ENCODE results near the gene YAF2. TPM values are rescaled to one million over a fixed set of nuclear protein-coding genes. Genes with fewer than 3 reads are reported as not detected.
"Not testable (repeated sequence)": the region's sequence is repeated elsewhere in the genome, so short reads cannot be mapped to it uniquely, and the experiment has no call there.

The YAF2 gene
- polyA plus RNA-seq, 1 donor, result 28.3 TPM

- not testable (repeated sequence) for DNase-seq
Measured at GRCh38 chr12:42252645-42253044, 14.6 kb upstream of the YAF2 start.

- DNase-seq, result not testable (repeated sequence)
Measured at GRCh38 chr12:42249033-42249432, 11.0 kb upstream of the YAF2 start.

DNA sequence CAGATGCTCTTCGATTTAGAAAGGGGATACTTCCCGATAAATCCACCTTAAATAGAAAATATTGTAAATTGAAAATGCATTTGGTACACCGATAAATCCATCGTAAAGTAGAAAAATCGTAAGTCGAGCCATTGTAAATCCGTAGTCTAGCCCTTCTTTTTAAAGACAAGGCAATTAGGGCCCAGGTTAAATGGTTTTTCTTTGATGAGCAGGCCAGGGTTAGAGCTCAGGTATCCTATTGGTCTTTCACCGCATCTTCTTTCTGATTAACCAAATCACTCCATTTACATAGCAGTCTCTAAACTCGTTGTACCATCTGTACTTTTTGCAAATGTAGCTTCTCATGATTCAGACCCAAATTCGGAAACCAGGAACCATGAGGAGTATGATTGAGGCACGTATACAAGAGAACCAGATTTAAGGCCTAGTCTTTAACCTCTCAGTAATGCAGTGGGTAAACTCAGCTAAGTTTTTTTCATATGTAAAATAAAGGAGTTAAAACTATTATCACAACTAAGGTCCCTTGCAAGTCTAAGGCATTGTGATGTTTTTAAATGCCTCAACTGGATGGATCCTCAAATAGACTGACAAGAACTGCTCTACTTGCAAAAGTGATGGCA, 2.2 kb upstream of the YAF2 start:
- no peak for DNase-seq

GRCh38 chr12:42237853-42238239, 202 bp downstream of the YAF2 start:
- DNase-seq, result no peak

- peak; percentile 78 for DNase-seq
Measured at GRCh38 chr12:42237052-42237852, 796 bp downstream of the YAF2 start.

DNA sequence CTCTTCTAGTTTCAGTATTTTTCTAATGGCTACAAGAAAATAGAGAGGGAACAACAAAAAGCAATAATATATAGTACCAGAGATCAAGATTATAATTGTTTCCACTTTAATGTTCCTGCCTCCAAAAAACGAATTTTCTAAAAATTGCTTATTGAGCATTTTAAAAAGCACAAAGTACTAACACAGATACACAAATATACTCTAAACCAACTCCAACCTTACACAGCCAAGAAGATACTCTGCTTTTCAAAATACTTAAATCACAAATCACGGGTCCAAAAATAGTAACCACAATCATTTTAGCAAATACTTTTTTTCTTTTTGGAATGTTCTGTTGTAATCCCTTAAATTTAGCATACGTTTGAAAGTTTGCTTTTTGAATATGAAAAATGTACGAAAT, 2.0 kb downstream of the YAF2 start:
- no peak for DNase-seq

GRCh38 chr12:42235426-42235825, 2.6 kb downstream of the YAF2 start:
- no peak for DNase-seq

GRCh38 chr12:42234970-42235369, 3.1 kb downstream of the YAF2 start:
- no peak for DNase-seq

GRCh38 chr12:42227525-42227924, 10.5 kb downstream of the YAF2 start:
- DNase-seq, result not testable (repeated sequence)

GRCh38 chr12:42224501-42224900, 13.5 kb downstream of the YAF2 start:
- DNase-seq, result not testable (repeated sequence)

GRCh38 chr12:42222724-42223123, 15.3 kb downstream of the YAF2 start:
- no peak for DNase-seq

DNA sequence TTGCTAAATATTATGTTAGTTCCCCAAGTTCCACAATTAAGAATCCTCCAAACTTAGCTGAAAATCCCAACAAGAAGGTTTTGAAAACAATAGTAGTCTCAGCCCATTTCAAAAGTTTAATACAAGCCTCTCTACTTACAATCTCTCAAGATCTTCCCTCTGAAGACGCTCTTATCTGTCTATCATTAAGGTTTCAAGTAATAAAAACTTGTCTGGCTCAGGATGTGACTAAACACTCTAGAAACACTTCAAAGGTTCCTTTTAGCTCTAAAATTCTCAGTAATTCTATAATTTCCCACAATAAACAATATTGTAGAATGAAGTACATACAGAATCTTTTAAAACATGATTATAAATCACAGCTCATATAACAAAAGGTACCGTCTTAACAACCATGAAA, 16.3 kb downstream of the YAF2 start:
- DNase-seq, result no peak

DNA sequence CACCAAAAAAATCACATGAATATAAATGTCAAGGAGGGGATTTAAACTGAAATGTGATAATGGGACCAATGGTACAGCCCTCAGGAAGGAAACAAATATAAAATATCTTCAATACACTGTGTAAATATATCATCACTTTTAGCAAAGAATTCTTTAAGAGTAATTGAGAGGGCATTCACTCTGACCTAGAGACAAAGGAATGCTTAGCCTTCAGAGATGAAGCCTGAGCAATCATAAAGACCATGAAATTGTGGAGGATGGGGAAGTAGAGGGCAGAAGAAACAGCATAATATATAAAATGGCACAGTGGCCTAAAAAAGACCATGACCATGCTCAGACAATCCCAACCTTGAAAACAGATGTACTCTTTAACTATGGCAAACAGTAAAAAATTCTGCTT, 20.4 kb downstream of the YAF2 start:
- DNase-seq, result no peak

- DNase-seq, result no peak
Measured at GRCh38 chr12:42216737-42217136, 21.3 kb downstream of the YAF2 start.

DNA sequence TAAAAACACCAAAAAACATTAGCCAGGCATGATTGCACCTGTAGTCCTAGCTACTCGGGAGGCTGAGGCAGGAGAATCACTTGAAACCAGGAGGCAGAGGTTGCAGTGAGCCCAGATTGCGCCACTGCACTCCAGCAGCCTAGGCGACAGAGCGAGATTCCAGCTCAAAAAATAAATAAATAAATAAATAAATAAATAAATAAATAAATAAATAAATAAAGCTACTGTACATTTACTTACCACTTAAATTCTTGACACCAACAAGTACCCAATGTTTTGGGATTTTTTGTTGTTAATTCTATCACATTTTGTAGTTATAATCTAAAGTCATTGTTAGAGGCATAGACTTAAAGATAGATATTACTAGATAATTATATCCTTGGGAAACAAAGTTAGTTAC, 22.3 kb downstream of the YAF2 start:
- not testable (repeated sequence) for DNase-seq

DNA sequence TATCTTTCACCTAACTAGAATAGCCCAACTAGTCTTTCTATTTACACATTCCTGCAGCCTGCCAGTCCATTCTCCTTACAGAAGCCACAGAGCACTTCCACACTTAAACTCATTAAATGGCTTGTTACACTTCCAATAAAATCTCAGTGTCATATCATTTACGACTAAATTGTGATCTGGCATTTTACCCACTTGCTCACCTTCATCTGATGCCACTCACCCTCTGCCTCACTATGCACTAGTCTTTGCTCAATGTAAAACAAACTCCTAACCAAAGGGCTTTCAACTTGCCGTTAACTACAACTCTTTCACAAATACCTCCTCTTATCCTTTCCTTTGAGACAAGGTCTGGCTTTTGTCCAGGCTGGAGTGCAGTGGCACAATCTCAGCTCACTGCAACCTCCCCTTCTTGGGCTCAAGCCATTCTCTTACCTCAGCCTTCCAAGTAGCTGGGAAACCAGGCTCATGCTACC, 24.1 kb downstream of the YAF2 start:
- no peak for DNase-seq

GRCh38 chr12:42213023-42213422, 25.0 kb downstream of the YAF2 start:
- no peak for DNase-seq

DNA sequence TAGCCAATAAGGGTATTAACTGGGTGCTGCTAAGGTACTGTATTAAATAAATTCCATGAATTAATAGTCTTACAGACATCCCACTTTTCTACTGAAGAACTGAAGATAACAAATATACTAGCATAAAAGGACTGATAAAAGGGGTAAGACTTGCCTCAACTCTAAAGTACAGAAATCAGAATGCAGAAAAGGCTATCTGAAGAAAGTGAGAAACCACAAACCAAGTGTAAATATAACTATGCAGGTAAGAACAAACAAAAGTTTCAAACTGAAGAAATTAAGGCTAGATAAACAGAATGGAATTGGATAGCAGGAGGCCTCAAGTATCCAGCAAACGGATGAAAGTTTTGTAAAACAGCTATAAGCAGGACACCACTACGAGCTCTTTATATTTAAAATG, 29.5 kb downstream of the YAF2 start:
- DNase-seq, result no peak

DNA sequence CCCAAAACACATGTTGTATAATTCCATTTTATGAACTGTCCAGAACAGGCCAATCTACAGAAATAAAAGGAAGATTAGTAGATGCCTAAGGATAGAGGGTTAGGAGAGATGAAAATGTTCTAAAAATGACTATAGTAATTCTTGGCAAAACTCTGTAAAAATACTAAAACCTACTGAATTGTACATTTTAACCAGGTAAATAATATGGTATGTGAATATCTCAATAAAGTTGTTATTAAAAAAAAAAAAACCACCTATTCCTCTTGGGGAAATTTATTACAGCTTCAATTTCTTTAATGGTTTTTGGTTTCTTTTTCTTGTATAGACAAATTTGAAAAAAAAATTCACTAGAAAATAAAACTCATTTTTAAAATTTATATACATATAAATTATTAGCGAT, 33.2 kb downstream of the YAF2 start:
- DNase-seq, result no peak

DNA sequence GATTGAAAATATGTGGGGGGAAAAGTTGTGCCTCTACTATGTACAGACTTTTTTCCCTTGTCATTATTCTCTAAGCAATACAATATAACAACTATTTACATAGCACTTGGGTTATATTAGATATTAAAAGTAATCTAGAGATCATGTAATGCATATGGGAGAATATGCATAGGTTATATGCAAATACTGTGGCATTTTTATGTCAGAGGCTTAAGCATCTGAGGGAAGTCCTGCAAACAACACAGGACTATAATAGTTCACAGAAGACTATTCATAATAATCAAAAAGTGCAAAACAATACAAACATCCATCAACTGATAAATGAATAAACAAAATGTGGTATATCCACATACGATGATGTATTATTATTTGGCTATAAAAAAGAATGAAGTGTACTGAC, 33.7 kb downstream of the YAF2 start:
- DNase-seq, result no peak

GRCh38 chr12:42201063-42201462, 37.0 kb downstream of the YAF2 start:
- DNase-seq, result no peak

GRCh38 chr12:42199007-42199406, 39.0 kb downstream of the YAF2 start:
- no peak for DNase-seq

DNA sequence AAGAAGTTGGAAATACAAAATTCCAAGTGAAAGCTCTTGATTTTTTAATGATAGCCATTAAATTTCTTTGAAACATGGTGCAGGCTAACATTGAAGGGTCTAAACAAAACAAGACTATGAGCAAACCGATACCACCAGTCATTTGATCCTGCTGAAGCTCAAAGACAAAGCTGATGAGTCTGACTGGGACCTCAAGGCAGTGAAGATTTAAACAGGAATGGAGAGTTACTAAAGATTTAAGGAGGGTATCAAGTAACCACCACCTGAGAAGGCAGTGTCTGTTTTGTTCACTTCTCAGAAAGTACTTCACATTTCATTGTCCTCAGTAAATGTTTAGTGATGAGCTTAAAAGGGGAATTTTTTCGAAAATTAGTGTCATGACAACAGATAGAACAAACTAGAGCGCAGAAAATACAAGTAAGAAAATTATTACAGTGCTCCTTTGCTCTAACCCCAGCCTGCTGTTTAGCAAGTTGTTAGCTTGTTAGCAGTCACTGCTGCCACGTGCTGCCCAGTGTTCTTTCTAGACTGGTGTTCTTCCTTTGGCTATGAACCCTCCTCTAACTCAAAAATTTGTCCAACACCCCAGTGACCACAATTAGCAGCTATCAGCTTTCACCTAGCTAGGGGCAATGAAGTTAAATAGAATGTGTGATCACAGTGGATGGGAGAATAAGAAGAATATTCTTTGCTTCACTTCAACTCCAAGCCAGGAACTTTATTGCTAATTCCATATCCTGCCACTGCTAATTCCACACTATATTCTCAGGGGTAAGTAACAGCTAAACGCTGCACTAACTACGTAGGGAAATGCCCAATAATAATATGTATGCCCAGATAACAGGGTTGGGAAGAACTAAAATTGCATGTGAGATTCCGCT, 41.1 kb downstream of the YAF2 start:
- DNase-seq, result no peak

All from hindlimb muscle (tissue), 1 donor.